GM23338 (cell line): Measurements from ENCODE around the gene MON2.

Experiments used
- CTCF ChIP-seq, 2 experiments: fragments of 200-600 bp in 1 of 2; sonication (generic) in 1 of 2; conservative IDR thresholded peaks; 2 replicates each; pipeline versions ENCODE4 v1.5.1 to v1.6.1; 2016 to 2017; ENCODE audit warnings: antibody characterized with exemption in 2 of 2, low read depth in 2 of 2, mild to moderate bottlenecking in 2 of 2, moderate library complexity in 1 of 2
- ETS1 ChIP-seq: IDR thresholded peaks from 2 replicates; pipeline ENCODE4 v1.6.1; 2016; ENCODE audit warnings: antibody characterized with exemption
- POLR2AphosphoS5 ChIP-seq: IDR thresholded peaks from 2 replicates; pipeline ENCODE4 v1.6.1; 2016; ENCODE audit warnings: antibody characterized with exemption, low read depth

- TF ChIP-seq POLR2AphosphoS5 (no peak), CTCF (conservative IDR thresholded peaks at IDR 0.05; ENCODE audit: low read depth in 2 of 2) (no peak), ETS1 (no peak)
These were observed 57.0 kb downstream of the MON2 start for GRCh38 chr12:62523619-62524018.
